Skeletal muscle satellite cell (primary cell): ENCODE results near the gene ABCA12.

Source experiments
- H3K27me3 ChIP-seq: 2 replicates; pipeline ENCODE4 v1.7.0; 2013; ENCODE audit warnings: low read length; ENCODE audit not compliant: control insufficient read depth, insufficient read depth
- H3K36me3 ChIP-seq: 2 replicates; pipeline ENCODE4 v1.7.0; 2013; ENCODE audit warnings: mild to moderate bottlenecking, control low read depth, low read length; ENCODE audit not compliant: insufficient read depth
- H3K4me1 ChIP-seq: 2 replicates; pipeline ENCODE4 v1.7.0; 2013; ENCODE audit warnings: low read length; ENCODE audit not compliant: control insufficient read depth, insufficient read depth
- H3K4me2 ChIP-seq: 2 replicates; pipeline ENCODE4 v1.7.0; 2013; ENCODE audit warnings: mild to moderate bottlenecking, low read length
- H3K4me3 ChIP-seq: 2 replicates; pipeline ENCODE4 v1.7.0; 2013; ENCODE audit warnings: low read length
- H3K9ac ChIP-seq: 2 replicates; pipeline ENCODE4 v1.7.0; 2013; ENCODE audit warnings: mild to moderate bottlenecking, low read depth, low read length, moderate library complexity
- H3K9me3 ChIP-seq: replicated peaks from 2 replicates; pipeline ENCODE4 v1.7.0; 2013; ENCODE audit warnings: mild to moderate bottlenecking, control low read depth, low read length

The ABCA12 gene

GRCh38 chr2:215149486-215149885, 11.1 kb upstream of the ABCA12 start:
- H3K4me3 ChIP-seq, result no peak overlapping the region
- H3K4me2 ChIP-seq, result no peak overlapping the region
- no peaks in the 10 kb centered on the region for H3K27me3 ChIP-seq
- no peaks in the 10 kb centered on the region for H3K36me3 ChIP-seq
- H3K9ac ChIP-seq, result no peak overlapping the region
- no peaks in the 10 kb centered on the region for H3K9me3 ChIP-seq
- no peaks in the 10 kb centered on the region for H3K4me1 ChIP-seq

- Histone ChIP-seq H3K4me2 (no peak overlapping the region), H3K4me1 (no peaks in the 10 kb centered on the region), H3K9ac (no peak overlapping the region), H3K27me3 (no peaks in the 10 kb centered on the region), H3K4me3 (no peak overlapping the region), H3K9me3 (no peaks in the 10 kb centered on the region), H3K36me3 (no peaks in the 10 kb centered on the region)
These were observed 10.6 kb upstream of the ABCA12 start for GRCh38 chr2:215149060-215149459.

- Histone ChIP-seq H3K4me3 (no peak overlapping the region), H3K27me3 (no peaks in the 10 kb centered on the region), H3K36me3 (no peaks in the 10 kb centered on the region), H3K9ac (no peak overlapping the region), H3K4me2 (no peak overlapping the region), H3K9me3 (no peaks in the 10 kb centered on the region), H3K4me1 (no peaks in the 10 kb centered on the region)
These were observed 7.2 kb upstream of the ABCA12 start for GRCh38 chr2:215145611-215146010.

- no peak overlapping the region for H3K4me2 ChIP-seq
- no peaks in the 10 kb centered on the region for H3K9me3 ChIP-seq
- H3K4me1 ChIP-seq, result peaks cover 6% of the 10 kb centered on the region
- H3K36me3 ChIP-seq, result no peaks in the 10 kb centered on the region
- no peak overlapping the region for H3K4me3 ChIP-seq
- H3K27me3 ChIP-seq, result no peaks in the 10 kb centered on the region
- H3K9ac ChIP-seq, result no peak overlapping the region
These were observed 5.9 kb upstream of the ABCA12 start for GRCh38 chr2:215144106-215144875.

GRCh38 chr2:215143458-215143857, 5.0 kb upstream of the ABCA12 start:
- no peak overlapping the region for H3K4me2 ChIP-seq

GRCh38 chr2:215141706-215142105, 3.3 kb upstream of the ABCA12 start:
- Histone ChIP-seq H3K4me3 (no peak overlapping the region), H3K4me2 (no peak overlapping the region), H3K9me3 (no peaks in the 10 kb centered on the region), H3K27me3 (no peaks in the 10 kb centered on the region), H3K36me3 (no peaks in the 10 kb centered on the region), H3K9ac (no peak overlapping the region), H3K4me1 (peaks cover 20% of the 10 kb centered on the region)

More at GRCh38 chr2:215143458-215143857, 5.0 kb upstream of the ABCA12 start:
- no peaks in the 10 kb centered on the region for H3K9me3 ChIP-seq
- no peaks in the 10 kb centered on the region for H3K36me3 ChIP-seq
- H3K4me3 ChIP-seq, result no peak overlapping the region
- H3K9ac ChIP-seq, result no peak overlapping the region
- no peaks in the 10 kb centered on the region for H3K27me3 ChIP-seq
- H3K4me1 ChIP-seq, result peaks cover 6% of the 10 kb centered on the region

- H3K9me3 ChIP-seq, result no peaks in the 10 kb centered on the region
- peaks cover 22% of the 10 kb centered on the region for H3K4me1 ChIP-seq
- H3K27me3 ChIP-seq, result no peaks in the 10 kb centered on the region
- no peaks in the 10 kb centered on the region for H3K36me3 ChIP-seq
- H3K4me3 ChIP-seq, result no peak overlapping the region
- H3K9ac ChIP-seq, result no peak overlapping the region
- H3K4me2 ChIP-seq, result no peak overlapping the region
These were observed 1.8 kb upstream of the ABCA12 start for GRCh38 chr2:215140166-215140707.

GRCh38 chr2:215137741-215138340, 585 bp downstream of the ABCA12 start:
- Histone ChIP-seq H3K9ac (no peak overlapping the region), H3K27me3 (no peaks in the 10 kb centered on the region), H3K9me3 (no peaks in the 10 kb centered on the region), H3K4me1 (peaks cover 22% of the 10 kb centered on the region), H3K36me3 (no peaks in the 10 kb centered on the region), H3K4me3 (no peak overlapping the region), H3K4me2 (peak overlapping the region; percentile 26)

- no peaks in the 10 kb centered on the region for H3K27me3 ChIP-seq
- no peaks in the 10 kb centered on the region for H3K9me3 ChIP-seq
- no peak overlapping the region for H3K4me3 ChIP-seq
- H3K36me3 ChIP-seq, result no peaks in the 10 kb centered on the region
- H3K4me2 ChIP-seq, result peak overlapping the region; percentile 26
- no peak overlapping the region for H3K9ac ChIP-seq
- H3K4me1 ChIP-seq, result peaks cover 22% of the 10 kb centered on the region
These were observed 1.1 kb downstream of the ABCA12 start for GRCh38 chr2:215137329-215137686.

- Histone ChIP-seq H3K4me1 (peaks cover 22% of the 10 kb centered on the region), H3K27me3 (no peaks in the 10 kb centered on the region), H3K4me2 (no peak overlapping the region), H3K9me3 (no peaks in the 10 kb centered on the region), H3K36me3 (no peaks in the 10 kb centered on the region), H3K9ac (no peak overlapping the region), H3K4me3 (no peak overlapping the region)
These were observed 1.6 kb downstream of the ABCA12 start for GRCh38 chr2:215136669-215137328.

GRCh38 chr2:215120401-215120800, 18.0 kb downstream of the ABCA12 start:
- H3K9me3 ChIP-seq, result no peaks in the 10 kb centered on the region
- H3K4me3 ChIP-seq, result no peak overlapping the region
- no peaks in the 10 kb centered on the region for H3K36me3 ChIP-seq
- no peak overlapping the region for H3K4me2 ChIP-seq
- no peaks in the 10 kb centered on the region for H3K27me3 ChIP-seq
- no peaks in the 10 kb centered on the region for H3K4me1 ChIP-seq
- no peak overlapping the region for H3K9ac ChIP-seq
